Activated T-helper 17 cell treated with anti-CD3 and anti-CD28 coated beads, Interleukin-2, amount 50 U/mL, for 72 hours (primary cell): Measurements from ENCODE around the gene OR2T10. TPM values are rescaled to one million over a fixed set of nuclear protein-coding genes. Genes with fewer than 3 reads are reported as not detected.
A peak's percentile ranks its signal among the peaks of the same experiment; 100 is the strongest.
"Not testable (repeated sequence)": the region's sequence is repeated elsewhere in the genome, so short reads cannot be mapped to it uniquely, and the experiment has no call there.

Experiments used
- ATAC-seq: fragments of 150-1000 bp; cut with Tn5 transposase; replicated peaks from 2 replicates; pipeline ENCODE4 v1.10.0; 2021; ENCODE audit warnings: mild to moderate bottlenecking, moderate library complexity
- H3K27ac Mint-ChIP-seq: one replicate; pipeline ENCODE4 v1.8.0; 2022; ENCODE audit warnings: mixed read lengths
- H3K27me3 Mint-ChIP-seq: one replicate; pipeline ENCODE4 v1.8.0; 2022; ENCODE audit warnings: mixed read lengths
- H3K36me3 Mint-ChIP-seq: one replicate; pipeline ENCODE4 v1.8.0; 2022; ENCODE audit warnings: low read depth, mild to moderate bottlenecking, mixed read lengths
- H3K4me1 Mint-ChIP-seq: one replicate; pipeline ENCODE4 v1.8.0; 2022; ENCODE audit warnings: mixed read lengths
- H3K4me3 Mint-ChIP-seq: one replicate; pipeline ENCODE4 v1.8.0; 2022; ENCODE audit warnings: mild to moderate bottlenecking, mixed read lengths
- H3K9me3 Mint-ChIP-seq: one replicate; pipeline ENCODE4 v1.8.0; 2022; ENCODE audit warnings: mixed read lengths
- total RNA-seq, 2 donors: library from RNA; stranded (reverse); gene quantifications; one replicate each; pipeline ENCODE4 v1.2.3, GENCODE V29; 2022

OR2T10 gene
- total RNA-seq: not detected

GRCh38 chr1:248597589-248597988 lies at the start of gene OR2T10:
Gene OR2T10, minus strand, starts transcription at chr1:248597700. Its CDS starts 3,932 bp downstream, at chr1:248593768.
- ATAC-seq: no peak
- Mint-ChIP-seq H3K9me3 (no peaks in the 10 kb centered on the region), H3K27me3 (no peaks in the 10 kb centered on the region), H3K4me3 (no peak within 1 kb of the TSS), H3K36me3 (no peaks in the 10 kb centered on the region), H3K27ac (no peak within 1 kb of the TSS), H3K4me1 (no peaks in the 10 kb centered on the region)

- not testable (repeated sequence) for H3K9me3 Mint-ChIP-seq, H3K27ac Mint-ChIP-seq, H3K27me3 Mint-ChIP-seq, H3K36me3 Mint-ChIP-seq, ATAC-seq, H3K4me1 Mint-ChIP-seq, H3K4me3 Mint-ChIP-seq
Measured at GRCh38 chr1:248645178-248645577, 47.7 kb upstream of the OR2T10 start, which contains the start of gene OR2T35. Gene OR2T35, minus strand, starts transcription at chr1:248645278. Its CDS starts 6,020 bp downstream, at chr1:248639258.

- peak; percentile 69 for ATAC-seq
- not testable (repeated sequence) for H3K36me3 Mint-ChIP-seq, H3K4me1 Mint-ChIP-seq, H3K9me3 Mint-ChIP-seq, H3K27me3 Mint-ChIP-seq, H3K27ac Mint-ChIP-seq, H3K4me3 Mint-ChIP-seq
Measured at GRCh38 chr1:248642971-248643651, 45.6 kb upstream of the OR2T10 start.

- not testable (repeated sequence) for H3K4me1 Mint-ChIP-seq, H3K36me3 Mint-ChIP-seq, ATAC-seq, H3K27ac Mint-ChIP-seq, H3K27me3 Mint-ChIP-seq, H3K9me3 Mint-ChIP-seq, H3K4me3 Mint-ChIP-seq
Measured at GRCh38 chr1:248641583-248641982, 44.1 kb upstream of the OR2T10 start.

- H3K9me3 Mint-ChIP-seq, ATAC-seq, H3K4me3 Mint-ChIP-seq, H3K27me3 Mint-ChIP-seq, H3K27ac Mint-ChIP-seq, H3K4me1 Mint-ChIP-seq, H3K36me3 Mint-ChIP-seq: not testable (repeated sequence)
Measured at GRCh38 chr1:248640906-248641305, 43.4 kb upstream of the OR2T10 start.

GRCh38 chr1:248639652-248640051 lies 42.2 kb upstream of the OR2T10 start:
- not testable (repeated sequence) for H3K4me3 Mint-ChIP-seq, H3K27me3 Mint-ChIP-seq, H3K36me3 Mint-ChIP-seq, H3K4me1 Mint-ChIP-seq, H3K27ac Mint-ChIP-seq, H3K9me3 Mint-ChIP-seq
- peak; percentile 40 for ATAC-seq

GRCh38 chr1:248636612-248637011 lies 39.1 kb upstream of the OR2T10 start:
- not testable (repeated sequence) for H3K4me1 Mint-ChIP-seq, ATAC-seq, H3K4me3 Mint-ChIP-seq, H3K9me3 Mint-ChIP-seq, H3K36me3 Mint-ChIP-seq, H3K27me3 Mint-ChIP-seq, H3K27ac Mint-ChIP-seq

- not testable (repeated sequence) for ATAC-seq, H3K9me3 Mint-ChIP-seq, H3K27ac Mint-ChIP-seq, H3K36me3 Mint-ChIP-seq, H3K27me3 Mint-ChIP-seq, H3K4me1 Mint-ChIP-seq, H3K4me3 Mint-ChIP-seq
Measured at GRCh38 chr1:248634991-248635390, 37.5 kb upstream of the OR2T10 start, which contains the start of gene OR2T11. Gene OR2T11, minus strand, starts transcription at chr1:248635091. Its CDS starts 7,963 bp downstream, at chr1:248627128.

GRCh38 chr1:248631354-248632008 lies 34.0 kb upstream of the OR2T10 start:
- Mint-ChIP-seq H3K4me1 (no peaks in the 10 kb centered on the region), H3K4me3 (no peak overlapping the region), H3K27ac (no peak overlapping the region), H3K36me3 (no peaks in the 10 kb centered on the region), H3K9me3 (no peaks in the 10 kb centered on the region), H3K27me3 (no peaks in the 10 kb centered on the region)
- ATAC-seq: no peak

GRCh38 chr1:248630551-248630950 lies 33.1 kb upstream of the OR2T10 start:
- H3K36me3 Mint-ChIP-seq: no peaks in the 10 kb centered on the region
- H3K4me3 Mint-ChIP-seq: no peak overlapping the region
- no peak overlapping the region for H3K27ac Mint-ChIP-seq
- no peaks in the 10 kb centered on the region for H3K27me3 Mint-ChIP-seq
- H3K4me1 Mint-ChIP-seq: no peaks in the 10 kb centered on the region
- ATAC-seq: no peak
- no peaks in the 10 kb centered on the region for H3K9me3 Mint-ChIP-seq

- Mint-ChIP-seq H3K4me3 (no peak overlapping the region), H3K27ac (no peak overlapping the region), H3K9me3 (no peaks in the 10 kb centered on the region), H3K36me3 (no peaks in the 10 kb centered on the region), H3K27me3 (no peaks in the 10 kb centered on the region), H3K4me1 (no peaks in the 10 kb centered on the region)
- ATAC-seq: no peak
Measured at GRCh38 chr1:248627971-248628844, 30.7 kb upstream of the OR2T10 start.

GRCh38 chr1:248625971-248626370 lies 28.5 kb upstream of the OR2T10 start:
- no peak overlapping the region for H3K4me3 Mint-ChIP-seq
- no peaks in the 10 kb centered on the region for H3K9me3 Mint-ChIP-seq
- no peak for ATAC-seq
- H3K27me3 Mint-ChIP-seq: no peaks in the 10 kb centered on the region
- H3K36me3 Mint-ChIP-seq: no peaks in the 10 kb centered on the region
- no peaks in the 10 kb centered on the region for H3K4me1 Mint-ChIP-seq
- no peak overlapping the region for H3K27ac Mint-ChIP-seq

GRCh38 chr1:248625166-248625565 lies 27.7 kb upstream of the OR2T10 start:
- no peak for ATAC-seq
- H3K27me3 Mint-ChIP-seq: no peaks in the 10 kb centered on the region
- no peaks in the 10 kb centered on the region for H3K9me3 Mint-ChIP-seq
- no peaks in the 10 kb centered on the region for H3K36me3 Mint-ChIP-seq
- H3K4me1 Mint-ChIP-seq: no peaks in the 10 kb centered on the region
- H3K27ac Mint-ChIP-seq: no peak overlapping the region
- no peak overlapping the region for H3K4me3 Mint-ChIP-seq

GRCh38 chr1:248622570-248623001 lies 25.1 kb upstream of the OR2T10 start:
- H3K27me3 Mint-ChIP-seq: no peaks in the 10 kb centered on the region
- no peaks in the 10 kb centered on the region for H3K36me3 Mint-ChIP-seq
- H3K4me3 Mint-ChIP-seq: no peak overlapping the region
- H3K27ac Mint-ChIP-seq: no peak overlapping the region
- no peaks in the 10 kb centered on the region for H3K4me1 Mint-ChIP-seq
- peak; percentile 70 for ATAC-seq
- H3K9me3 Mint-ChIP-seq: no peaks in the 10 kb centered on the region

- no peaks in the 10 kb centered on the region for H3K9me3 Mint-ChIP-seq
- no peaks in the 10 kb centered on the region for H3K27me3 Mint-ChIP-seq
- H3K27ac Mint-ChIP-seq: no peak overlapping the region
- no peak for ATAC-seq
- no peak overlapping the region for H3K4me3 Mint-ChIP-seq
- no peaks in the 10 kb centered on the region for H3K36me3 Mint-ChIP-seq
- no peaks in the 10 kb centered on the region for H3K4me1 Mint-ChIP-seq
Measured at GRCh38 chr1:248621770-248622169, 24.3 kb upstream of the OR2T10 start.
